ENCODE measurements around the gene TMEM109. TPM values are rescaled to one million over a fixed set of nuclear protein-coding genes. Genes with fewer than 3 reads are reported as not detected.

The TMEM109 gene
- polyA plus RNA-seq, 1 donor from 2014 or later, result 1.8 TPM

DNA sequence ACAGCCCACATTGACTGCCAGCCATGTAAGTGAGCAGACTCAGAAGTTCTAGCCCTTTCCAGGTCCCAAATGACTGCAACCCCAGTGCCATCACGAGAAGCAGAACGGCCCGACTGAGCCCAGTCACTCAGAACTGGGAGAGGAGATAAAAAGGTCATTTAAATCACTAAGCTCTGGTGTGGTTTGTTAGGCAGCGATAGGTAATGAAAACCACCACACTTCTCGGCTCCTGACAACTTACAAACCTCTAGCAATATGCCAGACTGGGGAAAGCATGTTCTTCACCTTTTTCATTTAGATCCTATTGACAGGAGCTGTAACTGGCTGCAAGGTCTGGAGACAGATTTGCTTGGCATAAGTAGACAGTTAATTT is 31.3 kb downstream of the TMEM109 start:
- Histone ChIP-seq H4K20me1 (ENCODE audit: insufficient read depth) (no peaks in the 10 kb centered on the region), H3K4me3 (ENCODE audit: low read length) (no peak overlapping the region)
- TF ChIP-seq MXI1 (conservative IDR thresholded peaks at IDR 0.05; ENCODE audit: poor library complexity, severe bottlenecking), result no peak
- no peak for TF ChIP-seq POLR2AphosphoS5 (IDR thresholded peaks at IDR 0.05)
- TF ChIP-seq TAF1 (IDR thresholded peaks at IDR 0.05; ENCODE audit: low read depth), result no peak
- TF ChIP-seq EP300 (conservative IDR thresholded peaks at IDR 0.05; ENCODE audit: poor library complexity, severe bottlenecking), result no peak
- TF ChIP-seq EZH2 (IDR thresholded peaks at IDR 0.05; ENCODE audit: borderline replicate concordance, insufficient read depth, low read length, poor library complexity, severe bottlenecking), result no peak
- TF ChIP-seq, protein P1, sequence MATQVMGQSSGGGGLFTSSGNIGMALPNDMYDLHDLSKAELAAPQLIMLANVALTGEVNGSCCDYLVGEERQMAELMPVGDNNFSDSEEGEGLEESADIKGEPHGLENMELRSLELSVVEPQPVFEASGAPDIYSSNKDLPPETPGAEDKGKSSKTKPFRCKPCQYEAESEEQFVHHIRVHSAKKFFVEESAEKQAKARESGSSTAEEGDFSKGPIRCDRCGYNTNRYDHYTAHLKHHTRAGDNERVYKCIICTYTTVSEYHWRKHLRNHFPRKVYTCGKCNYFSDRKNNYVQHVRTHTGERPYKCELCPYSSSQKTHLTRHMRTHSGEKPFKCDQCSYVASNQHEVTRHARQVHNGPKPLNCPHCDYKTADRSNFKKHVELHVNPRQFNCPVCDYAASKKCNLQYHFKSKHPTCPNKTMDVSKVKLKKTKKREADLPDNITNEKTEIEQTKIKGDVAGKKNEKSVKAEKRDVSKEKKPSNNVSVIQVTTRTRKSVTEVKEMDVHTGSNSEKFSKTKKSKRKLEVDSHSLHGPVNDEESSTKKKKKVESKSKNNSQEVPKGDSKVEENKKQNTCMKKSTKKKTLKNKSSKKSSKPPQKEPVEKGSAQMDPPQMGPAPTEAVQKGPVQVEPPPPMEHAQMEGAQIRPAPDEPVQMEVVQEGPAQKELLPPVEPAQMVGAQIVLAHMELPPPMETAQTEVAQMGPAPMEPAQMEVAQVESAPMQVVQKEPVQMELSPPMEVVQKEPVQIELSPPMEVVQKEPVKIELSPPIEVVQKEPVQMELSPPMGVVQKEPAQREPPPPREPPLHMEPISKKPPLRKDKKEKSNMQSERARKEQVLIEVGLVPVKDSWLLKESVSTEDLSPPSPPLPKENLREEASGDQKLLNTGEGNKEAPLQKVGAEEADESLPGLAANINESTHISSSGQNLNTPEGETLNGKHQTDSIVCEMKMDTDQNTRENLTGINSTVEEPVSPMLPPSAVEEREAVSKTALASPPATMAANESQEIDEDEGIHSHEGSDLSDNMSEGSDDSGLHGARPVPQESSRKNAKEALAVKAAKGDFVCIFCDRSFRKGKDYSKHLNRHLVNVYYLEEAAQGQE (IDR thresholded peaks at IDR 0.05; ENCODE audit: borderline replicate concordance), result no peak

DNA sequence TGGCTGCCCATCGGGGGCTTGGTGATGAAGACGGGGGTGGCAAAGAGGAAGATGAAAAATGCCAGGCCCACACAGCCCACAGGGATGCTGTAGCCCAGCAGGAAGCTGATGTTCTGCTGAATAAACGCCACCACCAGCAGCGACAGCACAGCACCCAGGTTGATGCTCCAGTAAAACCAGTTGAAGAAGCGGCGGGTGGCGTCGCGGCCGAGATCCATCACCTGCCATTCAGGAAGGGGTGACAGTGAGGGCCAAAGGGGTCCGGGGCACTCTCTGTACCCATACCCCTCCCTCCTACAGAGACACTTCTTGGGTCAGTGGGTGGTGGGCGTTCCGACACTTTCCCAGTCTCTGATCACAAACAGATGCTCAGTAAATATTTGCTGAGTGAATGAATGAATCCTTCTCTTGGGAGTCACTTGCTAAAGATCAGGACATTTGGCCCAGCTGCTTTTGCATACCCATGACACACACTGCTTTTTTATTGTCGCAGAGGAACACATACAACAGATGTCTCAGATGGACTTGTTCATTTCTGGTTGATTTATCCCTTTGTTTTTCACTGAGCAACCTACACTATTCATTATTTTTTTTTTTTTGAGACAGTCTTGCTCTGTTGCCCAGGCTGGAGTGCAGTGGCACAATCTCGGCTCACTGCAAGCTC is 32.8 kb downstream of the TMEM109 start:
- H2AFZ ChIP-seq (ENCODE audit: low read depth, low read length), result no peak overlapping the region
- H3K9me3 ChIP-seq (ENCODE audit: low read length), result no peaks in the 10 kb centered on the region
- H3K27ac ChIP-seq (ENCODE audit: low read length), result no peak overlapping the region
- no peaks in the 10 kb centered on the region for H3K36me3 ChIP-seq (ENCODE audit: insufficient read depth, low read length)
- no peak overlapping the region for H3K4me2 ChIP-seq (ENCODE audit: low read length)
- H3K4me3 ChIP-seq (ENCODE audit: low read length), result no peak overlapping the region
- H3K79me2 ChIP-seq (replicated peaks; ENCODE audit: insufficient read depth, low read length), result no peaks in the 10 kb centered on the region
- H3K9ac ChIP-seq (ENCODE audit: low read length), result no peak overlapping the region
- H3F3A ChIP-seq (ENCODE audit: insufficient read depth, low read length, poor library complexity, severe bottlenecking), result no peaks in the 10 kb centered on the region
- no peaks in the 10 kb centered on the region for H3K9me2 ChIP-seq (ENCODE audit: insufficient read depth, low read length)
- TF ChIP-seq TAF1 (IDR thresholded peaks at IDR 0.05; ENCODE audit: low read depth), result no peak
- TF ChIP-seq, protein P2, sequence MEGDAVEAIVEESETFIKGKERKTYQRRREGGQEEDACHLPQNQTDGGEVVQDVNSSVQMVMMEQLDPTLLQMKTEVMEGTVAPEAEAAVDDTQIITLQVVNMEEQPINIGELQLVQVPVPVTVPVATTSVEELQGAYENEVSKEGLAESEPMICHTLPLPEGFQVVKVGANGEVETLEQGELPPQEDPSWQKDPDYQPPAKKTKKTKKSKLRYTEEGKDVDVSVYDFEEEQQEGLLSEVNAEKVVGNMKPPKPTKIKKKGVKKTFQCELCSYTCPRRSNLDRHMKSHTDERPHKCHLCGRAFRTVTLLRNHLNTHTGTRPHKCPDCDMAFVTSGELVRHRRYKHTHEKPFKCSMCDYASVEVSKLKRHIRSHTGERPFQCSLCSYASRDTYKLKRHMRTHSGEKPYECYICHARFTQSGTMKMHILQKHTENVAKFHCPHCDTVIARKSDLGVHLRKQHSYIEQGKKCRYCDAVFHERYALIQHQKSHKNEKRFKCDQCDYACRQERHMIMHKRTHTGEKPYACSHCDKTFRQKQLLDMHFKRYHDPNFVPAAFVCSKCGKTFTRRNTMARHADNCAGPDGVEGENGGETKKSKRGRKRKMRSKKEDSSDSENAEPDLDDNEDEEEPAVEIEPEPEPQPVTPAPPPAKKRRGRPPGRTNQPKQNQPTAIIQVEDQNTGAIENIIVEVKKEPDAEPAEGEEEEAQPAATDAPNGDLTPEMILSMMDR (IDR thresholded peaks at IDR 0.05; ENCODE audit: poor library complexity, severe bottlenecking), result no peak
- TF ChIP-seq EZH2 (IDR thresholded peaks at IDR 0.05; ENCODE audit: borderline replicate concordance, insufficient read depth, low read length, poor library complexity, severe bottlenecking), result no peak
- TF ChIP-seq MXI1 (conservative IDR thresholded peaks at IDR 0.05; ENCODE audit: poor library complexity, severe bottlenecking), result no peak
- TF ChIP-seq POLR2AphosphoS5 (IDR thresholded peaks at IDR 0.05), result no peak
- TF ChIP-seq, protein P1 (IDR thresholded peaks at IDR 0.05; ENCODE audit: borderline replicate concordance), result no peak
- TF ChIP-seq RAD21 (conservative IDR thresholded peaks at IDR 0.05), result no peak
- TF ChIP-seq SMC3 (conservative IDR thresholded peaks at IDR 0.05; ENCODE audit: poor library complexity), result no peak
- TF ChIP-seq EP300 (conservative IDR thresholded peaks at IDR 0.05; ENCODE audit: poor library complexity, severe bottlenecking), result no peak
- no peaks in the 10 kb centered on the region for H4K20me1 ChIP-seq (ENCODE audit: insufficient read depth)
- peaks cover 7% of the 10 kb centered on the region for H3K27me3 ChIP-seq (ENCODE audit: insufficient read depth, low read depth, low read length)

More for the DNA sequence above, 31.3 kb downstream of the TMEM109 start:
- H3K79me2 ChIP-seq (replicated peaks; ENCODE audit: insufficient read depth, low read length), result no peaks in the 10 kb centered on the region
- no peak overlapping the region for H3K27ac ChIP-seq (ENCODE audit: low read length)
- H3K27me3 ChIP-seq (ENCODE audit: insufficient read depth, low read depth, low read length), result no peaks in the 10 kb centered on the region
- no peak overlapping the region for H3K4me2 ChIP-seq (ENCODE audit: low read length)
- no peaks in the 10 kb centered on the region for H3K9me3 ChIP-seq (ENCODE audit: low read length)
- no peaks in the 10 kb centered on the region for H3F3A ChIP-seq (ENCODE audit: insufficient read depth, low read length, poor library complexity, severe bottlenecking)
- H3K9me2 ChIP-seq (ENCODE audit: insufficient read depth, low read length), result no peaks in the 10 kb centered on the region
- H3K36me3 ChIP-seq (ENCODE audit: insufficient read depth, low read length), result no peaks in the 10 kb centered on the region
- H2AFZ ChIP-seq (ENCODE audit: low read depth, low read length), result no peak overlapping the region
- H3K9ac ChIP-seq (ENCODE audit: low read length), result no peak overlapping the region

All from neural cell (in vitro differentiated cells).